Measurements from ENCODE around the gene ACR. TPM values are rescaled to one million over a fixed set of nuclear protein-coding genes. Genes with fewer than 3 reads are reported as not detected.
"Not testable (repeated sequence)": the region's sequence is repeated elsewhere in the genome, so short reads cannot be mapped to it uniquely, and the experiment has no call there.

Gene ACR
- total and polyA plus RNA-seq, 2 donors from 2014 or later, result 1.0 to 1.6 TPM

DNA sequence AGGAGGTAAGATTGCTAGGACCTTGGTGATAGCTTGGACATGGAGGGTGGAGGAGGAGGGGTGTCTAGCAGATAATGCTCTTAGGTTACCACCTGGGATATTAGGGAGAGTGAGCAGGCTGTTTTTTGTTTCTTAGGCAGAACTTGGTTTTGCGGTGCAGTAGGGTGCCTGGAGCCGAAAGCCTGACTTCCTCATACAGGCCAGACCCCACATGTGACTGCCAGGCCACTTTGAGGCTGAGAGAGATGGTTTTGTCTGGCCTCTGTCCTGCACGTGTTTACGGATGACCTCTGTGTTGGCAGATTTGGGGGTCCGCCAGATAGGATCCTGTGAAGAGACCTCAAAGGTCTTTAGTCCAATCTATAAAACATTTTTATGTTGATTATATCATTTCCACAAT is 47.3 kb downstream of the ACR start:
- DNase-seq; H3K36me3 ChIP-seq (ENCODE audit: control insufficient read depth in 2 of 3, insufficient read depth in 3 of 3, low read length in 3 of 3); H3K4me3 ChIP-seq (ENCODE audit: low read length in 3 of 3); H3K9ac ChIP-seq (ENCODE audit: low read length in 3 of 3); H3K9me3 ChIP-seq (ENCODE audit: control insufficient read depth in 2 of 3, insufficient read depth in 1 of 3, low read length in 3 of 3); FAIRE-seq; H3K27ac ChIP-seq (ENCODE audit: low read depth in 2 of 2, low read length in 2 of 2); H3K4me1 ChIP-seq (ENCODE audit: control insufficient read depth in 2 of 3, insufficient read depth in 2 of 3, low read depth in 1 of 3, low read length in 3 of 3); H3K27me3 ChIP-seq (ENCODE audit: control insufficient read depth, insufficient read depth, low read length); intact Hi-C loops (cut with DNase I): not testable (repeated sequence)

DNA sequence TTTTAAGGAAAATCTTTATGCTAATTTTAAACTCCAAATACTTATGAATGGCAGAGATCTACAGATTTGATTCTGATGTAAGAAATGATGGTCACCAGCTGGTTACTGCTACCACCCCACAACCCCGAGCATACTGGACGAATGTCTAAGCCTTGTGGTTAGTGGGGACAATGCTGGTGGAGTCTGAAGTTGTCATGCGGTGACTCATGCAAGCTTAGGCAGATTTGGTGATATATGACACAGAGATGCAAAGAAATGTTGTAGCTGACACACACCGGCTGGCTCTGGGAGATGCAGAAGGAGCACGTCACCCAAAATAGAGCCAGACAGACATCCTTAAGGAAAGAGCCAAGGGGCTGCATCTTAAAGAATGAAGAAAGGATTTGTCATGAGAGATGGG is 48.9 kb downstream of the ACR start:
- FAIRE-seq; H3K27ac ChIP-seq (ENCODE audit: low read depth in 2 of 2, low read length in 2 of 2); H3K36me3 ChIP-seq (ENCODE audit: control insufficient read depth in 2 of 3, insufficient read depth in 3 of 3, low read length in 3 of 3): not testable (repeated sequence)

More for the DNA sequence above, 48.9 kb downstream of the ACR start:
- intact Hi-C loops (cut with DNase I); DNase-seq; H3K9ac ChIP-seq (ENCODE audit: low read length in 3 of 3); H3K27me3 ChIP-seq (ENCODE audit: control insufficient read depth, insufficient read depth, low read length); H3K9me3 ChIP-seq (ENCODE audit: control insufficient read depth in 2 of 3, insufficient read depth in 1 of 3, low read length in 3 of 3); H3K4me3 ChIP-seq (ENCODE audit: low read length in 3 of 3); H3K4me1 ChIP-seq (ENCODE audit: control insufficient read depth in 2 of 3, insufficient read depth in 2 of 3, low read depth in 1 of 3, low read length in 3 of 3): not testable (repeated sequence)

Other genes starting within 250 kb of the ACR start
- 77.9 TPM for gene LMF2, start 230.5 kb upstream of the ACR start, total RNA-seq
- 41.7 TPM for gene LMF2, start 230.5 kb upstream of the ACR start, polyA plus RNA-seq (ENCODE audit: insufficient read depth, low read depth, low replicate concordance)
- 41.5 TPM for gene NCAPH2, start 230.0 kb upstream of the ACR start, total RNA-seq
- gene NCAPH2, start 230.0 kb upstream of the ACR start, polyA plus RNA-seq (ENCODE audit: insufficient read depth, low read depth, low replicate concordance), result 31.4 TPM
- 4.1 TPM for gene SCO2, start 212.6 kb upstream of the ACR start, total RNA-seq
- 1.1 TPM for gene SCO2, start 212.6 kb upstream of the ACR start, polyA plus RNA-seq (ENCODE audit: insufficient read depth, low read depth, low replicate concordance)
- gene TYMP, start 208.2 kb upstream of the ACR start, total RNA-seq, result 163 TPM
- gene TYMP, start 208.2 kb upstream of the ACR start, polyA plus RNA-seq (ENCODE audit: insufficient read depth, low read depth, low replicate concordance), result 22.2 TPM
- gene KLHDC7B, start 192.3 kb upstream of the ACR start, total RNA-seq, result 16.1 TPM
- 1.4 TPM for gene KLHDC7B, start 192.3 kb upstream of the ACR start, polyA plus RNA-seq (ENCODE audit: insufficient read depth, low read depth, low replicate concordance)
- gene SYCE3, start 175.3 kb upstream of the ACR start, total RNA-seq, result not detected
- gene SYCE3, start 175.3 kb upstream of the ACR start, polyA plus RNA-seq (ENCODE audit: insufficient read depth, low read depth, low replicate concordance), result 4.6 TPM
- gene CPT1B, start 159.8 kb upstream of the ACR start, total RNA-seq, result 34.3 TPM
- 20.6 TPM for gene CPT1B, start 159.8 kb upstream of the ACR start, polyA plus RNA-seq (ENCODE audit: insufficient read depth, low read depth, low replicate concordance)
- gene CHKB, start 155.4 kb upstream of the ACR start, total RNA-seq, result 91.7 TPM
- gene CHKB, start 155.4 kb upstream of the ACR start, polyA plus RNA-seq (ENCODE audit: insufficient read depth, low read depth, low replicate concordance), result 73.0 TPM
- 1.1 TPM for gene MAPK8IP2, start 137.4 kb upstream of the ACR start, total RNA-seq
- 1.0 TPM for gene MAPK8IP2, start 137.4 kb upstream of the ACR start, polyA plus RNA-seq (ENCODE audit: insufficient read depth, low read depth, low replicate concordance)
- 53.0 TPM for gene ARSA, start 110.1 kb upstream of the ACR start, total RNA-seq
- 52.8 TPM for gene ARSA, start 110.1 kb upstream of the ACR start, polyA plus RNA-seq (ENCODE audit: insufficient read depth, low read depth, low replicate concordance)
- gene SHANK3, start 65.4 kb upstream of the ACR start, total RNA-seq, result 40.5 TPM
- gene SHANK3, start 65.4 kb upstream of the ACR start, polyA plus RNA-seq (ENCODE audit: insufficient read depth, low read depth, low replicate concordance), result 8.8 TPM
- 43.5 TPM for gene RABL2B, start 45.4 kb downstream of the ACR start, total RNA-seq
- 26.2 TPM for gene RABL2B, start 45.4 kb downstream of the ACR start, polyA plus RNA-seq (ENCODE audit: insufficient read depth, low read depth, low replicate concordance)

Data from kidney (tissue), 11 donors.